Astrocyte of the cerebellum (primary cell): Measurements from ENCODE around the gene CMIP.

ENCODE experiments used
- DNase-seq: peaks from one replicate; pipeline ENCODE4 v3.0.0-alpha.2; 2011; ENCODE audit warnings: low read depth
- H3K4me3 ChIP-seq: 2 replicates; pipeline ENCODE4 v1.5.1; 2011; ENCODE audit warnings: mild to moderate bottlenecking, low read depth, low read length, moderate library complexity
- CTCF ChIP-seq: IDR thresholded peaks from 2 replicates; pipeline ENCODE4 v1.5.1; 2012; ENCODE audit warnings: low read length, low read depth, moderate library complexity, mild to moderate bottlenecking; ENCODE audit errors: missing control alignments
- in situ Hi-C: cut with HindIII; loops from 2 replicates; pipeline ENCODE4 v1.10.0; 2017; ENCODE audit warnings: low sequenced_read_pairs

The CMIP gene

GRCh38 chr16:81514568-81515258 lies 70.1 kb downstream of the CMIP start:
- in situ Hi-C loops, result no loop called here
- no peak overlapping the region for H3K4me3 ChIP-seq
- no peak for TF ChIP-seq CTCF
- DNase-seq, result no peak

- no peak for DNase-seq
- TF ChIP-seq CTCF, result no peak
- in situ Hi-C loops, result no loop called here
- no peak overlapping the region for H3K4me3 ChIP-seq
These were observed 70.7 kb downstream of the CMIP start for GRCh38 chr16:81515281-81515680.

GRCh38 chr16:81515721-81516120 lies 71.1 kb downstream of the CMIP start:
- no peak for TF ChIP-seq CTCF
- DNase-seq, result no peak
- H3K4me3 ChIP-seq, result no peak overlapping the region
- in situ Hi-C loops, result no loop called here

- in situ Hi-C loops, result no loop called here
- no peak for TF ChIP-seq CTCF
- no peak for DNase-seq
- H3K4me3 ChIP-seq, result no peak overlapping the region
These were observed 72.0 kb downstream of the CMIP start for GRCh38 chr16:81516478-81517149.

GRCh38 chr16:81517150-81517499 lies 72.5 kb downstream of the CMIP start:
- TF ChIP-seq CTCF, result no peak

GRCh38 chr16:81517629-81518438 lies 73.2 kb downstream of the CMIP start:
- TF ChIP-seq CTCF, result no peak
- in situ Hi-C loops, result no loop called here
- no peak overlapping the region for H3K4me3 ChIP-seq
- DNase-seq, result no peak

More at GRCh38 chr16:81517150-81517499, 72.5 kb downstream of the CMIP start:
- DNase-seq, result no peak
- in situ Hi-C loops, result no loop called here
- H3K4me3 ChIP-seq, result no peak overlapping the region
